NCI-H1105 treated with DMSO at 0.1 percent for 48 hours (cell line): ENCODE results near the gene TRIM52.
"Not testable (repeated sequence)": the region's sequence is repeated elsewhere in the genome, so short reads cannot be mapped to it uniquely, and the experiment has no call there.

ENCODE experiments used
- DNase-seq: peaks from one replicate; lab custom pipeline; 2025; lab: John Stamatoyannopoulos, UW

TRIM52 gene

DNA sequence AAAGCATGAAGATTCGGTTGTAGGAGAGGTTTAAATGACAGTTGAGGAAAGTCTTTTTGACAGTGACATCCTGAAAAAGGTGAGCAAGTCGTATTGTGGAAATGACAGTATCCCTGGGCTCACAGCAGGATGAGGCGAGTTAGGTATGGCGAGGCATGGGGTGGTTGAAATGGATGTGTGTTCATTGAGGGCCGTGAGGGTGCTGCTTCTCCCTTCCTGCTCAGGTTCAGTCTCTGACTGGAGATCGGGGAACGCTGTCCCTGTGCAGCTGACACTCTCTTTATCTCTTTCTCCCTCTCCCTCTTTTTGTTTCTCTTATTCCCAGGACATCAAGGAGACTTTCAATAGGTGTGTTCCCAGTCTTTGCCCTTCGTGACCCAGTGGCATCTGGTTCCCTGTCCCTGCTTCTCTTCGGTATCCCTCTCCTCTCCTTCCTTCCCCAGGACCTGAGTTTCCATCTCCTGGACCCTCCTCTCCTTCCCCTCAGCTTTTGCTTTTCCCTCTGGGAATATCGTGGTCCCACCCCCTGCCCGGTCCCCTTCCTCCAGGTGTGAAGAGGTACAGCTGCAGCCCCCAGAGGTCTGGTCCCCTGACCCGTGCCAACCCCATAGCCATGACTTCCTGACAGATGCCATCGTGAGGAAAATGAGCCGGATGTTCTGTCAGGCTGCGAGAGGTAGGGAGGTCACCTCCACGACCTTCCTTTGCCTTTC, 27.7 kb downstream of the TRIM52 start:
- DNase-seq, result no peak

DNA sequence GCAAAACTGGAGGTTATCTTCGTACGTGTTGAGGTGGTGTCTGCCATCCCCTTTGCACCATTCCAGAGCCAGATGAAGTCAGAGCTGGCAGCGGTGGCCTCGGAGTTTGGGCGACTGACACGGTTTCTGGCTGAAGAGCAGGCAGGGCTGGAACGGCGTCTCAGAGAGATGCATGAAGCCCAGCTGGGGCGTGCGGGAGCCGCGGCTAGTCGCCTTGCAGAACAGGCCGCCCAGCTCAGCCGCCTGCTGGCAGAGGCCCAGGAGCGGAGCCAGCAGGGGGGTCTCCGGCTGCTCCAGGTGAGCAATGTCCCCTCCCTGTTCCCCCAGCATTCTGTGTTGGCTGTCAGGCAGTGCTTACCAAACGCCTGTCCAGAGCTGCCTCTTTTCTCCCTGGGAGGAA, 28.4 kb downstream of the TRIM52 start:
- DNase-seq, result no peak

GRCh38 chr5:181231432-181231831, 29.5 kb downstream of the TRIM52 start:
- no peak for DNase-seq

GRCh38 chr5:181230551-181230950, 30.4 kb downstream of the TRIM52 start:
- DNase-seq, result no peak

- no peak for DNase-seq
These were observed 30.9 kb downstream of the TRIM52 start for GRCh38 chr5:181229996-181230395.

DNA sequence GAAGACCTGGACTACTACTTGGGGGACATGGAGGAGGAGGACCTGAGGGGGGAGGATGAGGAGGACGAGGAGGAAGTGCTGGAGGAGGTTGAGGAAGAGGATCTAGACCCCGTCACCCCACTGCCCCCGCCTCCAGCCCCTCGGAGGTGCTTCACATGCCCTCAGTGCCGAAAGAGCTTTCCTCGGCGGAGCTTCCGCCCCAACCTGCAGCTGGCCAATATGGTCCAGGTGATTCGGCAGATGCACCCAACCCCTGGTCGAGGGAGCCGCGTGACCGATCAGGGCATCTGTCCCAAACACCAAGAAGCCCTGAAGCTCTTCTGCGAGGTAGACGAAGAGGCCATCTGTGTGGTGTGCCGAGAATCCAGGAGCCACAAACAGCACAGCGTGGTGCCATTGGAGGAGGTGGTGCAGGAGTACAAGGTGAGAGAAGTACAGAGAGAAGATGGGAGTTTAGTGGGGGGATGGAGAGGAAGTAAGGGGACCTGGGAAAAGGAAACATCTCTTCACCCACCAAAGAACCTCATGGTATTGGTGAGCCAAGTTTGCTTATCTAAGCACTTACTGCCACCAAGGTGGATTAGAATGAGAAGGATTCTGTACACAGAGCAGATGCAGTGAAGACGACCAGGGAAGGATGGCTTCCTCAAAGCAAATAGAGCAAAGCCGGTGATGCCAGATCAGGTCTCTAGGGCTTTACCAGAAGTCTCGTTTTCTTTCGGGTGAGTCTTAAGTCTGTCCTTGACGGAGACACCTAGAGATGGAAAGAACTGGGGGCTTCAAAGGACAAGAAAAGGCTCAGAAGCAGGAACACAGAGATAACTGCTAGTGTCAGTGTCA, 36.3 kb downstream of the TRIM52 start:
- DNase-seq, result no peak

- no peak for DNase-seq
These were observed 37.1 kb downstream of the TRIM52 start for GRCh38 chr5:181223729-181224389.

DNA sequence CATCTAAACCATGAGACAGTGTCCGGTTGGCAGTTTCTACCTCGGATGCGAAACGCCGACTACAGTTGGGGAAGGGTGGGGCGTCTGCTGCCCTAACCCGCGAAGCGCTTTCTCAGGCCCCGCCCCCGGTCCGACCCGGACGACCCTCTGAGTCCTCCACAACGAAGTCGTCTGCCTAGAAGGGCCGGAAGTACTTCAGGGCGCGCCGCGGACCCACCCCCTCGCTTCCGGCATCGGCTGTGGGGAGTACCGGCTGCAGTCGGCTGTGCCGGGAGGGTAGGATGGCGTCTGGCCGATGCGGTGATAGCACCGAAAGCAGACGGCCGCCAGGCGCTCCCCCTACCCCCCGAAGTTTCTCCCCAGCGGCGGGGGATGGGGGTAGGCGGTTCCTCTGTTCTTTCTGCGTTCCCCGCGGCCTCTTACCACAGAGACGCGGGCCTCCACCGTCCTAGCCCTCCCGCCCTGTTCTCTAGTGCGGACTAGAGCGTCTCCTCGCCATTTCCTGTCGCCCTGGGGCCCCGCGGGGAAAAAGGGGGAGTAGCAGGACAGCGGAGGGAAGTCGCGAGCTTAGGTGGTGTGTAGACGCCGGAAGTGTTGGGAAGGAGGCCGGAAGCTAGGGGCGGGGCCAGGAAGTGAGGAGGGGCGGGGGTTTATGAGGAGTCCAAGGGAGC, 37.8 kb downstream of the TRIM52 start, which contains the start of gene TRIM41:
TSS of gene TRIM41 (plus strand) at position 224 of the 671 bp plus-strand sequence. CDS start 719 bp downstream, outside the sequence.
- no peak for DNase-seq

GRCh38 chr5:181222630-181223057, 38.3 kb downstream of the TRIM52 start:
- no peak for DNase-seq

DNA sequence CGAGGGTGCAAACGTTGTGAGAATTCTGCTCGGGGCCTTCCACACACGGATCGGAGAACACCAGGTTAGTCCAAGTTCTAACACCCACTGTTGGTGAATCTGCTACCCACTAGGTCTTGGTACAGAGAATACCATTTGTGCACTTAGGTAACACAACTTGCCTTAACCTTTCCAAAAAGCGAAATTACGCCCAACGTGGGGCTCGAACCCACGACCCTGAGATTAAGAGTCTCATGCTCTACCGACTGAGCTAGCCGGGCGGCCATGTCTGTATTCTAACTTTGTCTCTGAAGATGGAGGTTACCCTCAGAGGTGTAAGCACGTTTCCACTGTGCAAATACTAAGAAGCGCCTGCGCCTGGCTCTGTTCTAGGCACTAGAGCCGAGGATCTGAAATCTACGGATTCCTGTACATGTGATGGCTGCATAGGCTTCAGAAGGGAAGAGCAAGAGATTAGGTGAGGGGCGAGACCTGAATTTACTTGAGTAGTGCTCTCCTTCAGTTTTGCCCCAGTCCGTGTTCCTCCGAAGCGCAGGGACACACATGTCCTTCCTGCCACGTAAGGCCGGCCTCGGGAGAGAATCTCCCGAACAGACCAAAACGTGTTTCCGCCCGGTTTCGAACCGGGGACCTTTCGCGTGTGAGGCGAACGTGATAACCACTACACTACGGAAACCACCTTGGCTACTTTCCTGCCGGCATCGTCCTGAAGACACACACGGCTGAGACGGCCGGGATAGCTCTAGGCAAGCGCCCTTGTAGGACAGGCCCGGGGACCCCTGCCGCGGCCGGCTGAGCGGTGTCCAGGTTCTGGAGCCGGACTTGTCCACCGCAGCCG, 38.9 kb downstream of the TRIM52 start:
- no peak for DNase-seq

- no peak for DNase-seq
These were observed 39.7 kb downstream of the TRIM52 start for GRCh38 chr5:181221105-181221791.

GRCh38 chr5:181220178-181220515, 40.8 kb downstream of the TRIM52 start:
- DNase-seq, result no peak

DNA sequence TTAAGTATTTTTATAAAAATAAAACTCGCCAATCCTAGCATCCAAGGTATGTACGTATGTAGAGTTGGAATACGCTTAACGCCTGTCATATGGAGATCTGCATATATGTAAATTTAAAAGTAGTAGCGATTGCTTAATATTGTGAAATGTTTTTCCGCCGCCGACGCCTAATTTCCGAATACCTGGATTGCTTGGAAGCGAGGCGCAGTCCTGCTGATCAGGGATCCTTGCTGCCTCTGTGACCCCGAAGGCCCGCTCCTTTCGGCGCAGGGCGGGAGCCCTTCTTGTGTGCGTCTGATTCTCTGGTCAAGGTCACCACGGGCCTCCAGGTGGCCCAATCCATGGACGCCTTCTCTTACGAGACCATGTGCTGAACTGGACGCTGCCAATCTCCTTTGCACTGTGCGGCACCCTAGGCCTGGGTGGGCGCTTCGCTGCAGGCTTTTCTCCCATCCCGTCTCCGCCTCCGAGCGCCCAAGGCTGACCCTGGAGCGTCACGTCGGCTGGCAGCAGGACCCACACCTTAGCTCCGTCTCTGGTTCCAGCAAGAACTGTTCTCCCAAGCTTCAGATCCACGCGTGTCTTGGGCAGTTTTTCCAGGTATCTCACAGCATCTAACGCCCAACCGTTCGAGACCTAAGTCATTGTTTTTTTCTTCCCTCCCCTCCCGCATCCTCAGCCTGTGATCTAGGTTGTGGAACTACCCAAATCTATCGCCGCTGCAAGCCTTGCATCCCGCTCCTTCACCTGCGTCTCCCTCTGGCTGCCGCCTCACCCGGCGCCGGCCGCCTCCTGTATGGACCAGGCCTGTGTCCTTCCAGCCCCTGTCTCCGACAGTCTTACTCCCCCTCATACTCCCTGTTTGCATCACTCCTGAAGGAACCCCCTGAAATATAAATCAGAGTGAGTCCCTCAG, 41.4 kb downstream of the TRIM52 start:
- no peak for DNase-seq

DNA sequence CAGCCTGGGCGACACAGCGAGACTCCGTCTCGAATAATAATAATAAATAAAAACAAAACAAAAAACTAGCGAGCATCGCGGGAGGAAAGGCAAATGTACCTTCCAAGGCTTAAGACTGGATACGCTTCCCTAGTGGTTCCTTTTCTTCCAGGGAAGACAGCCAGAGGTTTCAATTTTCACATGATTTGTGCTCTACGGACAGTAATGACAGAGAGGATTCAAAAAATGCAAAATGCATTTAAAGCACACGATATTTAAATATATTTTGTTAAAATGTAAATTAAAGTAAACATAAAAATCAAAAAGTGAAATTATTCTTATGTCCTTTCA, 42.2 kb downstream of the TRIM52 start:
- DNase-seq, result no peak

DNA sequence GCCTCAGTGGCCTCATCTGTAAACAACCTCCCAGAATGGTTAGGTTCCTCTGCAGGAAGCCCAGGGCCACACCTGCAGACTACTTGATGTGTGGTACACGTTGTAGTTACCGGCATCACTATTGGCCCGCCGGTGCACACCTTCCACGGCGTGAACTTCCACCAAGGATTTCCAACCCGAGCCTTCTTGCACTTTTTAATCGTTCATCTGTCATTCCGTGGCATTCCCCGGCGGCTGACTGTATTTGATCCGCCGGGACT, 43.2 kb downstream of the TRIM52 start:
- no peak for DNase-seq

GRCh38 chr5:181217111-181217802, 43.7 kb downstream of the TRIM52 start:
- DNase-seq, result no peak

- DNase-seq, result no peak
These were observed 44.6 kb downstream of the TRIM52 start for GRCh38 chr5:181215997-181216989.

GRCh38 chr5:181214249-181214648, 46.7 kb downstream of the TRIM52 start:
- not testable (repeated sequence) for DNase-seq
